Measurements from ENCODE around the gene KIAA0753.

DNA sequence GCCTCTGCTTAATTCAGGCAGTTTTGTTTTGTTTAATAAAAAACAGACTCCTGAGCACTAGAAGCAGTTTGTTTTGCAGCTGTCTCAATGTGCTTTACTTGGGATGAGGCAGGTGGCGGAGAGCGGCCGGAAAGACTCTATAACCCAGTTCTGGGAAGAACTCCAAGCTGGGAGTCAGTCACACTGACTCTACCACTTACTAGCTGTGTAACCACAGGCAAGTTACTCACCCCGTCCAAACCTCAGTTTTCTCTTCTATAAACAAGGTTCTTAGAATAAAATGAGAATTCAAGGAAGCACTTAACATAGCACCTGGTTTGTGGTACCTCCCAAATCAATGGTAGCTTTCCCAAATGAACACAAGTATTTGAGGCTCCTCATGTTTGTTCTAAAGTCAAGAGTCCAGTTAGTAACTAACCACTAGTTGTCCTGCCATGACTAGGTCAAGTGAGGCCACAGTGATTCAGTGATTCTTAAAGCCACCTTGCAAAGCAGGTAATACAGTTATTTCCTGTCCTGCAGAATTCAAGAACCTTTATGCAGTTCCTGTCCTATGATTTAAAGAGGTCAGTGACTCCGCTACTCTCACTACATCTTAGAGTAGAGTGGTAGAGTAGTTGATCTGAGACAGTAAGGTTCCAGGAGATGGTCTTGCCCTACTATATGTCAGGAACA lies 3.1 kb upstream of the KIAA0753 start:
- TF ChIP-seq, protein P1, sequence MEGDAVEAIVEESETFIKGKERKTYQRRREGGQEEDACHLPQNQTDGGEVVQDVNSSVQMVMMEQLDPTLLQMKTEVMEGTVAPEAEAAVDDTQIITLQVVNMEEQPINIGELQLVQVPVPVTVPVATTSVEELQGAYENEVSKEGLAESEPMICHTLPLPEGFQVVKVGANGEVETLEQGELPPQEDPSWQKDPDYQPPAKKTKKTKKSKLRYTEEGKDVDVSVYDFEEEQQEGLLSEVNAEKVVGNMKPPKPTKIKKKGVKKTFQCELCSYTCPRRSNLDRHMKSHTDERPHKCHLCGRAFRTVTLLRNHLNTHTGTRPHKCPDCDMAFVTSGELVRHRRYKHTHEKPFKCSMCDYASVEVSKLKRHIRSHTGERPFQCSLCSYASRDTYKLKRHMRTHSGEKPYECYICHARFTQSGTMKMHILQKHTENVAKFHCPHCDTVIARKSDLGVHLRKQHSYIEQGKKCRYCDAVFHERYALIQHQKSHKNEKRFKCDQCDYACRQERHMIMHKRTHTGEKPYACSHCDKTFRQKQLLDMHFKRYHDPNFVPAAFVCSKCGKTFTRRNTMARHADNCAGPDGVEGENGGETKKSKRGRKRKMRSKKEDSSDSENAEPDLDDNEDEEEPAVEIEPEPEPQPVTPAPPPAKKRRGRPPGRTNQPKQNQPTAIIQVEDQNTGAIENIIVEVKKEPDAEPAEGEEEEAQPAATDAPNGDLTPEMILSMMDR (IDR thresholded peaks at IDR 0.05; ENCODE audit: low read length) = no peak
- TF ChIP-seq EZH2 (optimal IDR thresholded peaks at IDR 0.05; ENCODE audit: low read depth, low read length) = no peak

Measured in MM.1S (cell line).